Ishikawa (cell line): ENCODE data around the gene UGT3A1.

Source experiments
- CEBPB ChIP-seq: IDR thresholded peaks from 2 replicates; pipeline ENCODE4 v1.6.1; 2012
- CREB1 ChIP-seq: IDR thresholded peaks from 2 replicates; pipeline ENCODE4 v1.6.1; 2012; ENCODE audit warnings: low read depth
- EGR1 ChIP-seq: IDR thresholded peaks from 2 replicates; pipeline ENCODE4 v1.6.1; 2012
- EP300 ChIP-seq: IDR thresholded peaks from 2 replicates; pipeline ENCODE4 v1.6.1; 2012; ENCODE audit warnings: borderline replicate concordance
- FOXM1 ChIP-seq: IDR thresholded peaks from 2 replicates; pipeline ENCODE4 v1.6.1; 2012; ENCODE audit warnings: low read depth, borderline replicate concordance
- MAX ChIP-seq: IDR thresholded peaks from 2 replicates; pipeline ENCODE4 v1.6.1; 2012
- NFIC ChIP-seq: IDR thresholded peaks from 2 replicates; pipeline ENCODE4 v1.6.1; 2012
- RAD21 ChIP-seq: IDR thresholded peaks from 2 replicates; pipeline ENCODE4 v1.6.1; 2012; ENCODE audit warnings: low read depth
- REST ChIP-seq: IDR thresholded peaks from 2 replicates; pipeline ENCODE4 v1.6.1; 2012; ENCODE audit warnings: low read depth, mild to moderate bottlenecking
- TAF1 ChIP-seq: IDR thresholded peaks from 2 replicates; pipeline ENCODE4 v1.6.1; 2012; ENCODE audit warnings: low read depth, mild to moderate bottlenecking
- TCF12 ChIP-seq: IDR thresholded peaks from 2 replicates; pipeline ENCODE4 v1.6.1; 2012; ENCODE audit warnings: low read depth
- TEAD4 ChIP-seq: IDR thresholded peaks from 2 replicates; pipeline ENCODE4 v1.6.1; 2012
- USF1 ChIP-seq: IDR thresholded peaks from 2 replicates; pipeline ENCODE4 v1.6.1; 2012
- YY1 ChIP-seq: IDR thresholded peaks from 2 replicates; pipeline ENCODE4 v1.6.1; 2012; ENCODE audit warnings: low read depth
- ZBTB7A ChIP-seq: IDR thresholded peaks from 2 replicates; pipeline ENCODE4 v1.6.1; 2012; ENCODE audit warnings: low read depth

The UGT3A1 gene

GRCh38 chr5:35956429-35956828 is 34.8 kb downstream of the UGT3A1 start:
- TF ChIP-seq ZBTB7A (no peak), CREB1 (no peak), TEAD4 (no peak), TCF12 (no peak), RAD21 (no peak), TAF1 (no peak), NFIC (no peak), MAX (no peak), YY1 (no peak), EP300 (no peak), CEBPB (no peak), USF1 (no peak), REST (no peak), FOXM1 (no peak), EGR1 (no peak)

GRCh38 chr5:35954175-35954574 is 37.0 kb downstream of the UGT3A1 start:
- TF ChIP-seq REST: no peak

GRCh38 chr5:35947085-35947484 is 44.1 kb downstream of the UGT3A1 start:
- TF ChIP-seq USF1 (no peak), ZBTB7A (no peak), CEBPB (no peak), REST (no peak), TAF1 (no peak), TEAD4 (no peak), TCF12 (no peak), FOXM1 (no peak), CREB1 (no peak), EGR1 (no peak), MAX (no peak), NFIC (no peak), RAD21 (no peak), EP300 (no peak)

GRCh38 chr5:35939639-35940038 is 51.6 kb downstream of the UGT3A1 start:
- TF ChIP-seq YY1: no peak

- no peak for TF ChIP-seq USF1
- TF ChIP-seq CEBPB: no peak
- no peak for TF ChIP-seq FOXM1
- no peak for TF ChIP-seq YY1
- no peak for TF ChIP-seq MAX
- TF ChIP-seq TAF1: no peak
- TF ChIP-seq ZBTB7A: no peak
- no peak for TF ChIP-seq EP300
- TF ChIP-seq TCF12: no peak
- TF ChIP-seq EGR1: no peak
- TF ChIP-seq TEAD4: no peak
Measured at GRCh38 chr5:35938568-35939227, 52.5 kb downstream of the UGT3A1 start, which contains the start of gene CAPSL. TSS of gene CAPSL (minus strand) at chr5:35938622. CDS start at chr5:35921120, 17,502 bp downstream.
